Measurements from ENCODE around the gene RPS6KB2. TPM values are rescaled to one million over a fixed set of nuclear protein-coding genes. Genes with fewer than 3 reads are reported as not detected.
A peak's percentile ranks its signal among the peaks of the same experiment; 100 is the strongest.

RPS6KB2 gene
- total and polyA plus RNA-seq, 9 of the 15 experiments (the other 6 are each of a cell fraction or from before 2014, with no cell fraction given): 0.42 to 122 (median 82.6) TPM

DNA sequence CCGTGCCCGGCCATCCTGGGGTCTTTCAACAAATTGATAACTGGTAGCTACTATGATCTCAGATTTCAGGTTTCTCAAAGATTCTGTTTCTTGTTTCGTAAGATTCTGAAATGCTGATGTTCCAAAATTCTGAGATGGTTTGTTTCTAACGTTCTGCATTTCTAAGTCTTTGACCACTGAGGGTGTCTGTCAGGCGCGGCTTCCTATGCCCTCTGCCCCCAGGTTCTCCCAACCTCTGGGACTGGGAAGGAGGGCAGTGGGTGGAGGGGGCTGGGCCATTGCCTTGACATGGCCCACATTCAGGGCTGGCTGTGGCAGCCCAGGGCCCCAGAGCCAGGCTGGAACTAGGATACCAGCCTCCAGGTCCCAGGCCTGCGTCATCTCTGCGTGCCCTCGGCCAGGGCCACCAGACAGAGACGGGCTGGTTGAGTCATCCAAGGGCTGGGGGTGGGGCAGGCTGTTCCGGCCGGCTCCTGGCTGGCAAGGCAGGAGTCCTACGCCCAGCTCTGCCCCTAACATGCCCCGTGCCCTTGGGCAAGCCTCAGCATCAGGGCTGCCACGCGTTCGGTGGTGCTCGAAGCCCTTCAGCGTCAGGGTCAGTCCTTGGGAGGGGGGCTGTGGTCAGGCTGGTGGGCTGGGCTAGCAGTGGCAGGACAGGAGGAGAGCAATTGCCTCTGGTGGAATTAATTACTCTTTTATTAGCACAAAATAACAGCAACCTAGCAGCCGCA, 35.6 kb downstream of the RPS6KB2 start (continued):
- TF ChIP-seq, protein P1, sequence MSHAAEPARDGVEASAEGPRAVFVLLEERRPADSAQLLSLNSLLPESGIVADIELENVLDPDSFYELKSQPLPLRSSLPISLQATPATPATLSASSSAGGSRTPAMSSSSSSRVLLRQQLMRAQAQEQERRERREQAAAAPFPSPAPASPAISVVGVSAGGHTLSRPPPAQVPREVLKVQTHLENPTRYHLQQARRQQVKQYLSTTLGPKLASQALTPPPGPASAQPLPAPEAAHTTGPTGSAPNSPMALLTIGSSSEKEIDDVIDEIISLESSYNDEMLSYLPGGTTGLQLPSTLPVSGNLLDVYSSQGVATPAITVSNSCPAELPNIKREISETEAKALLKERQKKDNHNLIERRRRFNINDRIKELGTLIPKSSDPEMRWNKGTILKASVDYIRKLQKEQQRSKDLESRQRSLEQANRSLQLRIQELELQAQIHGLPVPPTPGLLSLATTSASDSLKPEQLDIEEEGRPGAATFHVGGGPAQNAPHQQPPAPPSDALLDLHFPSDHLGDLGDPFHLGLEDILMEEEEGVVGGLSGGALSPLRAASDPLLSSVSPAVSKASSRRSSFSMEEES (CRISPR knock-in tag; IDR thresholded peaks at IDR 0.05): no peak
- TF ChIP-seq ILK (tag; IDR thresholded peaks at IDR 0.05; ENCODE audit: borderline replicate concordance, low read depth) (no peak), TAF15 (IDR thresholded peaks at IDR 0.05; ENCODE audit: low read depth, low read length) (no peak), DNMT1 (IDR thresholded peaks at IDR 0.05) (no peak), HEY1 (CRISPR knock-in tag; IDR thresholded peaks at IDR 0.05; ENCODE audit: borderline replicate concordance) (no peak), CBX8 (IDR thresholded peaks at IDR 0.05; ENCODE audit: borderline replicate concordance, extremely low read depth, low read depth, low read length, poor library complexity, severe bottlenecking) (no peak)
- TF ChIP-seq, protein P2, sequence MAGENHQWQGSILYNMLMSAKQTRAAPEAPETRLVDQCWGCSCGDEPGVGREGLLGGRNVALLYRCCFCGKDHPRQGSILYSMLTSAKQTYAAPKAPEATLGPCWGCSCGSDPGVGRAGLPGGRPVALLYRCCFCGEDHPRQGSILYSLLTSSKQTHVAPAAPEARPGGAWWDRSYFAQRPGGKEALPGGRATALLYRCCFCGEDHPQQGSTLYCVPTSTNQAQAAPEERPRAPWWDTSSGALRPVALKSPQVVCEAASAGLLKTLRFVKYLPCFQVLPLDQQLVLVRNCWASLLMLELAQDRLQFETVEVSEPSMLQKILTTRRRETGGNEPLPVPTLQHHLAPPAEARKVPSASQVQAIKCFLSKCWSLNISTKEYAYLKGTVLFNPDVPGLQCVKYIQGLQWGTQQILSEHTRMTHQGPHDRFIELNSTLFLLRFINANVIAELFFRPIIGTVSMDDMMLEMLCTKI (IDR thresholded peaks at IDR 0.05; ENCODE audit: partially characterized antibody): no peak
- TF ChIP-seq, protein P3, sequence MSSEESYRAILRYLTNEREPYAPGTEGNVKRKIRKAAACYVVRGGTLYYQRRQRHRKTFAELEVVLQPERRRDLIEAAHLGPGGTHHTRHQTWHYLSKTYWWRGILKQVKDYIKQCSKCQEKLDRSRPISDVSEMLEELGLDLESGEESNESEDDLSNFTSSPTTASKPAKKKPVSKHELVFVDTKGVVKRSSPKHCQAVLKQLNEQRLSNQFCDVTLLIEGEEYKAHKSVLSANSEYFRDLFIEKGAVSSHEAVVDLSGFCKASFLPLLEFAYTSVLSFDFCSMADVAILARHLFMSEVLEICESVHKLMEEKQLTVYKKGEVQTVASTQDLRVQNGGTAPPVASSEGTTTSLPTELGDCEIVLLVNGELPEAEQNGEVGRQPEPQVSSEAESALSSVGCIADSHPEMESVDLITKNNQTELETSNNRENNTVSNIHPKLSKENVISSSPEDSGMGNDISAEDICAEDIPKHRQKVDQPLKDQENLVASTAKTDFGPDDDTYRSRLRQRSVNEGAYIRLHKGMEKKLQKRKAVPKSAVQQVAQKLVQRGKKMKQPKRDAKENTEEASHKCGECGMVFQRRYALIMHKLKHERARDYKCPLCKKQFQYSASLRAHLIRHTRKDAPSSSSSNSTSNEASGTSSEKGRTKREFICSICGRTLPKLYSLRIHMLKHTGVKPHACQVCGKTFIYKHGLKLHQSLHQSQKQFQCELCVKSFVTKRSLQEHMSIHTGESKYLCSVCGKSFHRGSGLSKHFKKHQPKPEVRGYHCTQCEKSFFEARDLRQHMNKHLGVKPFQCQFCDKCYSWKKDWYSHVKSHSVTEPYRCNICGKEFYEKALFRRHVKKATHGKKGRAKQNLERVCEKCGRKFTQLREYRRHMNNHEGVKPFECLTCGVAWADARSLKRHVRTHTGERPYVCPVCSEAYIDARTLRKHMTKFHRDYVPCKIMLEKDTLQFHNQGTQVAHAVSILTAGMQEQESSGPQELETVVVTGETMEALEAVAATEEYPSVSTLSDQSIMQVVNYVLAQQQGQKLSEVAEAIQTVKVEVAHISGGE (CRISPR knock-in tag; IDR thresholded peaks at IDR 0.05): peak in 2 of 3 experiments; percentile 21 to 34; a peak in 1 of 6 replicates
- TF ChIP-seq, protein P4, sequence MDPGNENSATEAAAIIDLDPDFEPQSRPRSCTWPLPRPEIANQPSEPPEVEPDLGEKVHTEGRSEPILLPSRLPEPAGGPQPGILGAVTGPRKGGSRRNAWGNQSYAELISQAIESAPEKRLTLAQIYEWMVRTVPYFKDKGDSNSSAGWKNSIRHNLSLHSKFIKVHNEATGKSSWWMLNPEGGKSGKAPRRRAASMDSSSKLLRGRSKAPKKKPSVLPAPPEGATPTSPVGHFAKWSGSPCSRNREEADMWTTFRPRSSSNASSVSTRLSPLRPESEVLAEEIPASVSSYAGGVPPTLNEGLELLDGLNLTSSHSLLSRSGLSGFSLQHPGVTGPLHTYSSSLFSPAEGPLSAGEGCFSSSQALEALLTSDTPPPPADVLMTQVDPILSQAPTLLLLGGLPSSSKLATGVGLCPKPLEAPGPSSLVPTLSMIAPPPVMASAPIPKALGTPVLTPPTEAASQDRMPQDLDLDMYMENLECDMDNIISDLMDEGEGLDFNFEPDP (CRISPR knock-in tag; IDR thresholded peaks at IDR 0.05): 0 out of 2 replicates have a peak, but pooled peaks have one; percentile 37
- TF ChIP-seq, protein P5, sequence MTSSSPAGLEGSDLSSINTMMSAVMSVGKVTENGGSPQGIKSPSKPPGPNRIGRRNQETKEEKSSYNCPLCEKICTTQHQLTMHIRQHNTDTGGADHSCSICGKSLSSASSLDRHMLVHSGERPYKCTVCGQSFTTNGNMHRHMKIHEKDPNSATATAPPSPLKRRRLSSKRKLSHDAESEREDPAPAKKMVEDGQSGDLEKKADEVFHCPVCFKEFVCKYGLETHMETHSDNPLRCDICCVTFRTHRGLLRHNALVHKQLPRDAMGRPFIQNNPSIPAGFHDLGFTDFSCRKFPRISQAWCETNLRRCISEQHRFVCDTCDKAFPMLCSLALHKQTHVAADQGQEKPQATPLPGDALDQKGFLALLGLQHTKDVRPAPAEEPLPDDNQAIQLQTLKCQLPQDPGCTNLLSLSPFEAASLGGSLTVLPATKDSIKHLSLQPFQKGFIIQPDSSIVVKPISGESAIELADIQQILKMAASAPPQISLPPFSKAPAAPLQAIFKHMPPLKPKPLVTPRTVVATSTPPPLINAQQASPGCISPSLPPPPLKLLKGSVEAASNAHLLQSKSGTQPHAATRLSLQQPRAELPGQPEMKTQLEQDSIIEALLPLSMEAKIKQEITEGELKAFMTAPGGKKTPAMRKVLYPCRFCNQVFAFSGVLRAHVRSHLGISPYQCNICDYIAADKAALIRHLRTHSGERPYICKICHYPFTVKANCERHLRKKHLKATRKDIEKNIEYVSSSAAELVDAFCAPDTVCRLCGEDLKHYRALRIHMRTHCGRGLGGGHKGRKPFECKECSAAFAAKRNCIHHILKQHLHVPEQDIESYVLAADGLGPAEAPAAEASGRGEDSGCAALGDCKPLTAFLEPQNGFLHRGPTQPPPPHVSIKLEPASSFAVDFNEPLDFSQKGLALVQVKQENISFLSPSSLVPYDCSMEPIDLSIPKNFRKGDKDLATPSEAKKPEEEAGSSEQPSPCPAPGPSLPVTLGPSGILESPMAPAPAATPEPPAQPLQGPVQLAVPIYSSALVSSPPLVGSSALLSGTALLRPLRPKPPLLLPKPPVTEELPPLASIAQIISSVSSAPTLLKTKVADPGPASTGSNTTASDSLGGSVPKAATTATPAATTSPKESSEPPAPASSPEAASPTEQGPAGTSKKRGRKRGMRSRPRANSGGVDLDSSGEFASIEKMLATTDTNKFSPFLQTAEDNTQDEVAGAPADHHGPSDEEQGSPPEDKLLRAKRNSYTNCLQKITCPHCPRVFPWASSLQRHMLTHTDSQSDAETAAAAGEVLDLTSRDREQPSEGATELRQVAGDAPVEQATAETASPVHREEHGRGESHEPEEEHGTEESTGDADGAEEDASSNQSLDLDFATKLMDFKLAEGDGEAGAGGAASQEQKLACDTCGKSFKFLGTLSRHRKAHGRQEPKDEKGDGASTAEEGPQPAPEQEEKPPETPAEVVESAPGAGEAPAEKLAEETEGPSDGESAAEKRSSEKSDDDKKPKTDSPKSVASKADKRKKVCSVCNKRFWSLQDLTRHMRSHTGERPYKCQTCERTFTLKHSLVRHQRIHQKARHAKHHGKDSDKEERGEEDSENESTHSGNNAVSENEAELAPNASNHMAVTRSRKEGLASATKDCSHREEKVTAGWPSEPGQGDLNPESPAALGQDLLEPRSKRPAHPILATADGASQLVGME (CRISPR knock-in tag; IDR thresholded peaks at IDR 0.05): peak; percentile 37

Measured in K562 (cell line).